ENCODE measurements around the gene PRKAR1B.

Gene PRKAR1B

DNA sequence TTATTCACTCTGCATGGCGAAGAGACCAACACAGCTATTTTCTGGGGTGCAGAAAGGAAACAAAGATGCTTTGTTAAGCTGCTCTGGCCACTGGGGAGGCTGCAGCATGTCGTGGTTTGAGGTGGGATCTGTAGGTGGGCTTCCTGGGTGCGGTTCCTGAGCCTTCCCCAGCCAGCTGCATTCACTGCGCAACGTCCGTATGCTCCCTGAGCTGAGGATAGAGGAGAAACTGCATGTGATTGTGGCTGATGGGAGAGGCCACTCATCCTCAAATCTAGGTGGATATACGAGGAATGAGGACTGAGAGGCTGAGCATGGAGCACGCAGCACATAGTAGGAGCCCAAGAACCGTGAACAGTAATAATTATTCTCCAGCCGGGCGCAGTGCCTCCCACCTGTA lies 10.4 kb downstream of the PRKAR1B start:
- H3K27me3 ChIP-seq (ENCODE audit: insufficient read depth, low read length, poor library complexity, severe bottlenecking) = no peaks in the 10 kb centered on the region
- TF ChIP-seq EZH2phosphoT487 (IDR thresholded peaks at IDR 0.05; ENCODE audit: borderline replicate concordance) = no peak
- TF ChIP-seq, protein P1, sequence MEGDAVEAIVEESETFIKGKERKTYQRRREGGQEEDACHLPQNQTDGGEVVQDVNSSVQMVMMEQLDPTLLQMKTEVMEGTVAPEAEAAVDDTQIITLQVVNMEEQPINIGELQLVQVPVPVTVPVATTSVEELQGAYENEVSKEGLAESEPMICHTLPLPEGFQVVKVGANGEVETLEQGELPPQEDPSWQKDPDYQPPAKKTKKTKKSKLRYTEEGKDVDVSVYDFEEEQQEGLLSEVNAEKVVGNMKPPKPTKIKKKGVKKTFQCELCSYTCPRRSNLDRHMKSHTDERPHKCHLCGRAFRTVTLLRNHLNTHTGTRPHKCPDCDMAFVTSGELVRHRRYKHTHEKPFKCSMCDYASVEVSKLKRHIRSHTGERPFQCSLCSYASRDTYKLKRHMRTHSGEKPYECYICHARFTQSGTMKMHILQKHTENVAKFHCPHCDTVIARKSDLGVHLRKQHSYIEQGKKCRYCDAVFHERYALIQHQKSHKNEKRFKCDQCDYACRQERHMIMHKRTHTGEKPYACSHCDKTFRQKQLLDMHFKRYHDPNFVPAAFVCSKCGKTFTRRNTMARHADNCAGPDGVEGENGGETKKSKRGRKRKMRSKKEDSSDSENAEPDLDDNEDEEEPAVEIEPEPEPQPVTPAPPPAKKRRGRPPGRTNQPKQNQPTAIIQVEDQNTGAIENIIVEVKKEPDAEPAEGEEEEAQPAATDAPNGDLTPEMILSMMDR (conservative IDR thresholded peaks at IDR 0.05; ENCODE audit: low read length) = no peak

DNA sequence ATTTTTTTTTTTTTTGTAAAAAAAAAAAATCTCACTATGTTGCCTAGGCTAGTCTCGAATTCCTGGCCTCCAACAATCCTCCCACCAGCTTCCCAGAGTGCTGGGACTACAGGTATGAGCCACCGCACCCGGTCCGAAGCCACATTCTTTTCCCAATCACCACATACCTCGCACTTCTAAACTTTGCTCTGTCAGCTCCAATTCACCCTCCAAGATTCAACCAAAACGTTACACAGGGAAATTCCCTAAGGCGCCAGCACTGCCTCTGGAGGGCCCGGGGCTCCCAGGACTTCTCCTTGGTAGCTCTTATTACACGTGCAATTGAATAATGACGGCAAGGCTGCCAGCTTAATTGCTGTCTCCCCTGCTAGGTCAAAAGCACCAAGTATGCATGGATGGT lies 10.9 kb downstream of the PRKAR1B start:
- no peaks in the 10 kb centered on the region for H4K20me1 ChIP-seq (ENCODE audit: insufficient read depth, low read length, poor library complexity, severe bottlenecking)
- no peak overlapping the region for H3K4me2 ChIP-seq (ENCODE audit: low read depth, low read length, poor library complexity, severe bottlenecking)
- H3K9me3 ChIP-seq (ENCODE audit: insufficient read depth, low read depth, low read length) = peaks cover 8% of the 10 kb centered on the region; the same call in 1 of the 2 replicates
- no peaks in the 10 kb centered on the region for H3K27me3 ChIP-seq (ENCODE audit: insufficient read depth, low read length, poor library complexity, severe bottlenecking)
- H3K4me3 ChIP-seq (ENCODE audit: low read length, poor library complexity, severe bottlenecking) = no peak overlapping the region
- no peaks in the 10 kb centered on the region for H3K36me3 ChIP-seq (ENCODE audit: insufficient read depth, low read length)
- no peaks in the 10 kb centered on the region for H3F3A ChIP-seq (ENCODE audit: low read depth)
- H3K79me2 ChIP-seq (ENCODE audit: insufficient read depth, low read length) = no peaks in the 10 kb centered on the region
- H3K4me1 ChIP-seq (ENCODE audit: insufficient read depth, low read length, poor library complexity, severe bottlenecking) = no peaks in the 10 kb centered on the region
- no peak for TF ChIP-seq EZH2phosphoT487 (IDR thresholded peaks at IDR 0.05; ENCODE audit: borderline replicate concordance)
- TF ChIP-seq, protein P1 (conservative IDR thresholded peaks at IDR 0.05; ENCODE audit: low read length) = no peak
- no peaks in the 10 kb centered on the region for H3K9me2 ChIP-seq (replicated peaks; ENCODE audit: low read depth, low read length)
- no peak overlapping the region for H3K9ac ChIP-seq (ENCODE audit: low read depth, low read length, poor library complexity, severe bottlenecking)
- no peak overlapping the region for H2AFZ ChIP-seq (ENCODE audit: low read length)

More for the DNA sequence above, 10.4 kb downstream of the PRKAR1B start:
- Histone ChIP-seq H3K9me2 (replicated peaks; ENCODE audit: low read depth, low read length) (no peaks in the 10 kb centered on the region), H3K4me1 (ENCODE audit: insufficient read depth, low read length, poor library complexity, severe bottlenecking) (no peaks in the 10 kb centered on the region), H3K4me2 (ENCODE audit: low read depth, low read length, poor library complexity, severe bottlenecking) (no peak overlapping the region), H3K9me3 (ENCODE audit: insufficient read depth, low read depth, low read length) (peaks cover 8% of the 10 kb centered on the region; the same call in 1 of the 2 replicates), H4K20me1 (ENCODE audit: insufficient read depth, low read length, poor library complexity, severe bottlenecking) (no peaks in the 10 kb centered on the region), H3K36me3 (ENCODE audit: insufficient read depth, low read length) (no peaks in the 10 kb centered on the region), H3K4me3 (ENCODE audit: low read length, poor library complexity, severe bottlenecking) (no peak overlapping the region), H3F3A (ENCODE audit: low read depth) (no peaks in the 10 kb centered on the region), H3K9ac (ENCODE audit: low read depth, low read length, poor library complexity, severe bottlenecking) (no peak overlapping the region), H2AFZ (ENCODE audit: low read length) (no peak overlapping the region), H3K79me2 (ENCODE audit: insufficient read depth, low read length) (no peaks in the 10 kb centered on the region)

DNA sequence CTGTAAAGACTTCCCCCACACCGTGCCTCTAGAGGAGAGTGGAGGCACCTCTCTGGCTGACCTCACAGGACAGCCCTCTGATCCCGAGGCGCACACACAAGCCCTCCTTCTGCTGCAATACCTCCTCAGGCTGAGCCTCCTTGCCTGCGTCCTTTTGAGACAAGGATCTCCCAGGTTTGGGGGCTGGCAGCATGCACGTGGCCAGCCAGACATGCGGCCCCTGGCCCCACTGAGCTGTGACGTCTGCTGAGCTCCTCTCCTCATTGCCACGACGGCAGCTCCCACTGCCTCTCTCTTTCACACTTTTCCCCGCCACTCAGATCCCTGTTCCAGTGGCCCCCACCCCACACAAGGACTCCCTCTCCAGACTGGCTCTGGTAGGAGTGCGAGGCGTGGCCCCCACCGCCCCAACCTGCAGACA lies 12.8 kb downstream of the PRKAR1B start:
- H4K20me1 ChIP-seq (ENCODE audit: insufficient read depth, low read length, poor library complexity, severe bottlenecking) = no peaks in the 10 kb centered on the region
- no peaks in the 10 kb centered on the region for H3K9me2 ChIP-seq (replicated peaks; ENCODE audit: low read depth, low read length)
- no peaks in the 10 kb centered on the region; the same call in 1 of the 2 replicates for H3K9me3 ChIP-seq (ENCODE audit: insufficient read depth, low read depth, low read length)
- no peak overlapping the region for H2AFZ ChIP-seq (ENCODE audit: low read length)
- H3K79me2 ChIP-seq (ENCODE audit: insufficient read depth, low read length) = no peaks in the 10 kb centered on the region
- H3K9ac ChIP-seq (ENCODE audit: low read depth, low read length, poor library complexity, severe bottlenecking) = no peak overlapping the region
- no peak overlapping the region for H3K4me2 ChIP-seq (ENCODE audit: low read depth, low read length, poor library complexity, severe bottlenecking)
- H3K27me3 ChIP-seq (ENCODE audit: insufficient read depth, low read length, poor library complexity, severe bottlenecking) = no peaks in the 10 kb centered on the region
- H3F3A ChIP-seq (ENCODE audit: low read depth) = no peaks in the 10 kb centered on the region
- TF ChIP-seq EZH2phosphoT487 (IDR thresholded peaks at IDR 0.05; ENCODE audit: borderline replicate concordance) = no peak
- TF ChIP-seq, protein P1 (conservative IDR thresholded peaks at IDR 0.05; ENCODE audit: low read length) = no peak
- H3K4me1 ChIP-seq (ENCODE audit: insufficient read depth, low read length, poor library complexity, severe bottlenecking) = no peaks in the 10 kb centered on the region
- no peaks in the 10 kb centered on the region for H3K36me3 ChIP-seq (ENCODE audit: insufficient read depth, low read length)
- no peak overlapping the region for H3K4me3 ChIP-seq (ENCODE audit: low read length, poor library complexity, severe bottlenecking)

All from Loucy (cell line).